ENCODE results near the gene CYP26A1. TPM values are rescaled to one million over a fixed set of nuclear protein-coding genes. Genes with fewer than 3 reads are reported as not detected.

CYP26A1 gene
- total RNA-seq, 1 donor from 2014 or later, result 0.18 TPM

DNA sequence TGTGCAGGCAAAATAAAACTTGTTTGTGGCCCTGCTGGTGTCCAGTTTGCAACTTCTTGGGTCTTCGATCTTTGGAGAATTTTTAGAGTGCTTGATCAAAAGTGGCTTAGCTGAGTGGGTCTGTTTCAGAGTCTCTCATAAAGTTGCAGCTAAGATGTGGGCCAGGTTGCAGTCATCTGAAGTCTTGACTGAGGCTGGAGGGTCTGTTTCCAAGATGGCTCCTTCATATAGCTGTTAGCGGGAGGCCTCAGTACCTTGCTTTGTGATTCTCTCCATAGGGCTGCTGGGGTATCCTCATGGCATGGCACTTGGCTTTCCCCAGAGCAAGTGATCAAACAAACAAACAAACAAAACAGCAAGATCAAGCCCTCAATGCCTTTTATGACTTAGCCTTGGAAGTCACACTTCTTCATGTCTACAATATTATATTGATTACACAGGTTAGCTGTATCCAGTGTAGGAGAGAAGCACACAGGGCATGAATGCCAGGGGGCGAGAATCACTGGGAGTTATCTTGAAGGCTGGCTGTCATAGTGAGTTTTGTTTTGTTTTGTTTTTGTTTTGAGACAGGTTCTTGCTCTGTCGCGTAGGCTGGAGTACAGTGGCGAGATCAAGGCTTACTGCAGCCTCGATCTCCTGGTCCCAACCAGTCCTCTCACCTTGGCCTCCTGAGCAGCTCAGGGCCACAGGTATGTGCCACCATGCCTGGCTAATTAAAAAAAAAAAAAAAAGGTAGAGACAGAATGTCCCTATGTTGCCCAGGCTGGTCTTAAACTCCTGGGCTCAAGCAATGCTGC lies 10.2 kb downstream of the CYP26A1 start:
- H4K20me1 ChIP-seq (ENCODE audit: insufficient read depth, low read length), result no peaks in the 10 kb centered on the region
- H3K27ac Mint-ChIP-seq (ENCODE audit: unreplicated experiment), result no peak overlapping the region
- H3K27me3 Mint-ChIP-seq (ENCODE audit: low read depth, unreplicated experiment), result peaks cover 42% of the 10 kb centered on the region
- peaks cover 10% of the 10 kb centered on the region for H3K4me1 Mint-ChIP-seq (ENCODE audit: low read depth, unreplicated experiment)
- no peaks in the 10 kb centered on the region for H3K9me3 ChIP-seq (ENCODE audit: insufficient read depth, low read depth, low read length)
- H3K27ac ChIP-seq (ENCODE audit: low read depth, low read length), result no peak overlapping the region
- H3K4me2 ChIP-seq (ENCODE audit: low read length), result no peak overlapping the region
- DNase-seq (ENCODE audit: low read depth) (no peak), FAIRE-seq (no peak)
- no peaks in the 10 kb centered on the region for H3K36me3 ChIP-seq (ENCODE audit: insufficient read depth, low read length)
- peaks cover 14% of the 10 kb centered on the region for H3K27me3 ChIP-seq (ENCODE audit: insufficient read depth, low read length)
- no peaks in the 10 kb centered on the region for H3K79me2 ChIP-seq (ENCODE audit: insufficient read depth, low read length)
- H3K4me3 ChIP-seq (ENCODE audit: insufficient read depth, low read depth, low read length), result no peak overlapping the region
- peaks cover 7% of the 10 kb centered on the region for H3K4me1 ChIP-seq (ENCODE audit: insufficient read depth, low read length)
- TF ChIP-seq EZH2 (IDR thresholded peaks at IDR 0.05; ENCODE audit: insufficient read depth, low read length) (no peak), CTCF (IDR thresholded peaks at IDR 0.05; ENCODE audit: insufficient read depth, low read depth, low read length) (no peak)
- H3K36me3 Mint-ChIP-seq (ENCODE audit: low read depth, unreplicated experiment), result peaks cover 4% of the 10 kb centered on the region
- no peak overlapping the region for H3K9ac ChIP-seq (ENCODE audit: low read length)
- H3K4me3 Mint-ChIP-seq (ENCODE audit: unreplicated experiment), result no peak overlapping the region
- H2AFZ ChIP-seq (ENCODE audit: low read depth, low read length), result no peak overlapping the region
- peaks cover 8% of the 10 kb centered on the region for H3K9me3 Mint-ChIP-seq (ENCODE audit: unreplicated experiment)

DNA sequence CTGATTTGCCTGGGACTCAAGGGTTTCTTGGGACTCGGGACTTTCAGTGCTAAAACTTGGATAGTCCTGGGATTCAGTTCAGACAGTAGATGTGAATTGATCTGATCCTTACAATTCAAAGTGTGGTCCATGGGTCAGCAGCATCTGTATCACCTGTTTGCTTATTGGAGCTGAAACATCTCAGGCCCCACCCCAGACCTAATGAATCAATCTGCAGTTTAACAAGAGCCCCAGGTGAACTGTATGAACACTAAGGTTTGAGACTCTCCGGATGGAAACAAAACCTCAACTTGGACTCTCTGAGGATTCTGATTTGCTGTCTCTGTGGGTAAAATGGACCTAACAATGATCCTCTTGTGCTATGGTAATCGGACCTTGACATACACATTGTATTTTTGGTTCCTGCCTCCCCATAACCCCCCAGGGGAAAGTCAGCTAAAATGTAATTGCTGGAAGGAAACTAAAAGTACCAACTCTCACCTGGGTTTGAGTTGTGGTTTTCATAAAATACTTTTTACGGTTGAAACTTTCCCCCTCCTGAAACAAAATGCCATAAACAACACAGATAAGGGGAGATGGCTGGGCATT lies 11.7 kb downstream of the CYP26A1 start:
- Histone ChIP-seq H3K27me3 (ENCODE audit: insufficient read depth, low read length) (peaks cover 8% of the 10 kb centered on the region), H3K79me2 (ENCODE audit: insufficient read depth, low read length) (no peaks in the 10 kb centered on the region), H3K4me3 (ENCODE audit: insufficient read depth, low read depth, low read length) (no peak overlapping the region), H2AFZ (ENCODE audit: low read depth, low read length) (no peak overlapping the region), H3K9ac (ENCODE audit: low read length) (no peak overlapping the region), H3K4me1 (ENCODE audit: insufficient read depth, low read length) (peaks cover 3% of the 10 kb centered on the region), H4K20me1 (ENCODE audit: insufficient read depth, low read length) (no peaks in the 10 kb centered on the region), H3K36me3 (ENCODE audit: insufficient read depth, low read length) (no peaks in the 10 kb centered on the region), H3K9me3 (ENCODE audit: insufficient read depth, low read depth, low read length) (no peaks in the 10 kb centered on the region), H3K4me2 (ENCODE audit: low read length) (no peak overlapping the region), H3K27ac (ENCODE audit: low read depth, low read length) (no peak overlapping the region)
- no peak for DNase-seq (ENCODE audit: low read depth)
- Mint-ChIP-seq H3K27me3 (ENCODE audit: low read depth, unreplicated experiment) (peaks cover 36% of the 10 kb centered on the region), H3K4me3 (ENCODE audit: unreplicated experiment) (no peak overlapping the region), H3K36me3 (ENCODE audit: low read depth, unreplicated experiment) (peaks cover 4% of the 10 kb centered on the region), H3K27ac (ENCODE audit: unreplicated experiment) (no peak overlapping the region), H3K4me1 (ENCODE audit: low read depth, unreplicated experiment) (peaks cover 5% of the 10 kb centered on the region), H3K9me3 (ENCODE audit: unreplicated experiment) (peaks cover 8% of the 10 kb centered on the region)
- no peak for TF ChIP-seq CTCF (IDR thresholded peaks at IDR 0.05; ENCODE audit: insufficient read depth, low read depth, low read length)
- no peak for TF ChIP-seq EZH2 (IDR thresholded peaks at IDR 0.05; ENCODE audit: insufficient read depth, low read length)
- no peak for FAIRE-seq

- Mint-ChIP-seq H3K4me3 (ENCODE audit: unreplicated experiment) (no peak overlapping the region), H3K27me3 (ENCODE audit: low read depth, unreplicated experiment) (peaks cover 34% of the 10 kb centered on the region), H3K27ac (ENCODE audit: unreplicated experiment) (no peak overlapping the region), H3K9me3 (ENCODE audit: unreplicated experiment) (peaks cover 8% of the 10 kb centered on the region), H3K36me3 (ENCODE audit: low read depth, unreplicated experiment) (peaks cover 4% of the 10 kb centered on the region), H3K4me1 (ENCODE audit: low read depth, unreplicated experiment) (peaks cover 5% of the 10 kb centered on the region)
- Histone ChIP-seq H3K27me3 (ENCODE audit: insufficient read depth, low read length) (peaks cover 8% of the 10 kb centered on the region), H3K36me3 (ENCODE audit: insufficient read depth, low read length) (no peaks in the 10 kb centered on the region), H3K27ac (ENCODE audit: low read depth, low read length) (no peak overlapping the region), H3K4me3 (ENCODE audit: insufficient read depth, low read depth, low read length) (no peak overlapping the region), H3K9me3 (ENCODE audit: insufficient read depth, low read depth, low read length) (no peaks in the 10 kb centered on the region), H2AFZ (ENCODE audit: low read depth, low read length) (no peak overlapping the region), H4K20me1 (ENCODE audit: insufficient read depth, low read length) (no peaks in the 10 kb centered on the region), H3K4me2 (ENCODE audit: low read length) (no peak overlapping the region), H3K79me2 (ENCODE audit: insufficient read depth, low read length) (no peaks in the 10 kb centered on the region), H3K9ac (ENCODE audit: low read length) (no peak overlapping the region), H3K4me1 (ENCODE audit: insufficient read depth, low read length) (no peaks in the 10 kb centered on the region)
- no peak for DNase-seq (ENCODE audit: low read depth)
- no peak for TF ChIP-seq EZH2 (IDR thresholded peaks at IDR 0.05; ENCODE audit: insufficient read depth, low read length)
- TF ChIP-seq CTCF (IDR thresholded peaks at IDR 0.05; ENCODE audit: insufficient read depth, low read depth, low read length), result no peak
- no peak for FAIRE-seq
Measured at GRCh38 chr10:93086289-93086688, 12.6 kb downstream of the CYP26A1 start.

Measured in astrocyte (in vitro differentiated cells and primary cell).